HCT116 (cell line): Measurements from ENCODE around the gene CD2.

Source experiments
- CTCF ChIP-seq, 3 experiments: fragments of 200-600 bp in 1 of 3; sonication (generic) in 1 of 3; IDR thresholded peaks in 2 of 3; conservative IDR thresholded peaks in 1 of 3; 2 replicates each; pipeline ENCODE4 v1.5.1; 2012 to 2017; ENCODE audit warnings: low read depth in 2 of 3, low read length in 2 of 3, antibody characterized with exemption in 1 of 3, borderline replicate concordance in 1 of 3, control low read depth in 1 of 3, mild to moderate bottlenecking in 1 of 3, mixed read lengths in 1 of 3, mixed run types in 1 of 3, moderate library complexity in 1 of 3; ENCODE audit not compliant: insufficient read depth in 1 of 3
- EGR1 ChIP-seq: IDR thresholded peaks from 2 replicates; pipeline ENCODE4 v1.6.1; 2012; ENCODE audit warnings: low read depth
- EZH2 ChIP-seq: fragments of 200-600 bp; sonication (generic); IDR thresholded peaks from 2 replicates; pipeline ENCODE4 v1.6.1; 2017; ENCODE audit warnings: antibody characterized with exemption, mixed run types
- EZH2phosphoT487 ChIP-seq: fragments of 200-600 bp; IDR thresholded peaks from 2 replicates; pipeline ENCODE4 v1.6.1; 2018; ENCODE audit warnings: antibody characterized with exemption, borderline replicate concordance
- JUND ChIP-seq: IDR thresholded peaks from 2 replicates; pipeline ENCODE4 v1.6.1; 2012
- POLR2A ChIP-seq: IDR thresholded peaks from 2 replicates; pipeline ENCODE4 v1.7.0; 2011; ENCODE audit warnings: borderline replicate concordance; ENCODE audit not compliant: insufficient read depth, insufficient read length; ENCODE audit errors: extremely low read depth
- POLR2AphosphoS5 ChIP-seq: IDR thresholded peaks from 2 replicates; pipeline ENCODE4 v1.6.1; 2011; ENCODE audit warnings: mild to moderate bottlenecking, low read depth, low read length, moderate library complexity
- RAD21 ChIP-seq: IDR thresholded peaks from 2 replicates; pipeline ENCODE4 v1.6.1; 2012; ENCODE audit warnings: low read depth, mild to moderate bottlenecking
- SP1 ChIP-seq: IDR thresholded peaks from 2 replicates; pipeline ENCODE4 v1.6.1; 2012; ENCODE audit warnings: low read depth
- SRF ChIP-seq: IDR thresholded peaks from 2 replicates; pipeline ENCODE4 v1.6.1; 2012; ENCODE audit warnings: low read depth
- ZNF274 ChIP-seq: fragments of 200-500 bp; sonication (Bioruptor generic); IDR thresholded peaks from 2 replicates; pipeline ENCODE4 v1.6.1; 2014; ENCODE audit warnings: mild to moderate bottlenecking, low read depth, low read length, inconsistent platforms
- TF ChIP-seq, protein P1 (sequence below): IDR thresholded peaks from 2 replicates; pipeline ENCODE4 v1.6.1; 2012
- TF ChIP-seq, protein P2 (sequence below): IDR thresholded peaks from 2 replicates; pipeline ENCODE4 v1.6.1; 2011; ENCODE audit warnings: mild to moderate bottlenecking, low read length, moderate library complexity; ENCODE audit not compliant: insufficient replicate concordance; ENCODE audit errors: extremely low read depth
- TF ChIP-seq, protein P3 (sequence below): IDR thresholded peaks from 2 replicates; pipeline ENCODE4 v1.6.1; 2012; ENCODE audit warnings: low read depth

DNA sequence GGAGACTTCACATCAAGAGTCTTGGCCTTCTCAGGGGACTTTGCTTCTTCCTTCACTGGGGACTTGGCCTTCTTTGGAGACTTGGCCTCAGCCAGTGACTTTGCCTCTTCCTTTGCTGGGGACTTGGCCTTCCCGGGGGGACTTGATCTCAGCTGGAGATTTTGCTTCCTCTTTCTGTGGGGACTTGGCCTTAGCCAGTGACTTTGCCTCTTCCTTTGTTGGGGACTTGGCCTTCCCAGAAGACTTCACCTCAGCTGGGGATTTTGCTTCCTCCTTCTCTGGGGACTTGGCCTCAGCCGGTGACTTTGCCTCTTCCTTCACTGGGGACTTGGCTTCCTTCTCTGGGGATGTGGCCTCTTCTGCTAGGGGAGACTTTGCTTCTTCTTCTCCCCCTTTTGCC lies 13.5 kb upstream of the CD2 start:
- TF ChIP-seq POLR2A (no peak), JUND (no peak), SP1 (no peak), CTCF (IDR thresholded peaks at IDR 0.05 in 2 of 3, conservative IDR thresholded peaks at IDR 0.05 in 1 of 3; ENCODE audit: borderline replicate concordance in 1 of 3, insufficient read depth in 1 of 3, low read depth in 2 of 3, low read length in 2 of 3) (no peak), RAD21 (no peak), EZH2phosphoT487 (no peak), EGR1 (no peak), ZNF274 (no peak), EZH2 (no peak), SRF (no peak), POLR2AphosphoS5 (no peak)
- TF ChIP-seq, protein P1, sequence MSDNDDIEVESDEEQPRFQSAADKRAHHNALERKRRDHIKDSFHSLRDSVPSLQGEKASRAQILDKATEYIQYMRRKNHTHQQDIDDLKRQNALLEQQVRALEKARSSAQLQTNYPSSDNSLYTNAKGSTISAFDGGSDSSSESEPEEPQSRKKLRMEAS = no peak
- TF ChIP-seq, protein P2, sequence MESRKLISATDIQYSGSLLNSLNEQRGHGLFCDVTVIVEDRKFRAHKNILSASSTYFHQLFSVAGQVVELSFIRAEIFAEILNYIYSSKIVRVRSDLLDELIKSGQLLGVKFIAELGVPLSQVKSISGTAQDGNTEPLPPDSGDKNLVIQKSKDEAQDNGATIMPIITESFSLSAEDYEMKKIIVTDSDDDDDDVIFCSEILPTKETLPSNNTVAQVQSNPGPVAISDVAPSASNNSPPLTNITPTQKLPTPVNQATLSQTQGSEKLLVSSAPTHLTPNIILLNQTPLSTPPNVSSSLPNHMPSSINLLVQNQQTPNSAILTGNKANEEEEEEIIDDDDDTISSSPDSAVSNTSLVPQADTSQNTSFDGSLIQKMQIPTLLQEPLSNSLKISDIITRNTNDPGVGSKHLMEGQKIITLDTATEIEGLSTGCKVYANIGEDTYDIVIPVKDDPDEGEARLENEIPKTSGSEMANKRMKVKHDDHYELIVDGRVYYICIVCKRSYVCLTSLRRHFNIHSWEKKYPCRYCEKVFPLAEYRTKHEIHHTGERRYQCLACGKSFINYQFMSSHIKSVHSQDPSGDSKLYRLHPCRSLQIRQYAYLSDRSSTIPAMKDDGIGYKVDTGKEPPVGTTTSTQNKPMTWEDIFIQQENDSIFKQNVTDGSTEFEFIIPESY = no peak
- TF ChIP-seq, protein P3, sequence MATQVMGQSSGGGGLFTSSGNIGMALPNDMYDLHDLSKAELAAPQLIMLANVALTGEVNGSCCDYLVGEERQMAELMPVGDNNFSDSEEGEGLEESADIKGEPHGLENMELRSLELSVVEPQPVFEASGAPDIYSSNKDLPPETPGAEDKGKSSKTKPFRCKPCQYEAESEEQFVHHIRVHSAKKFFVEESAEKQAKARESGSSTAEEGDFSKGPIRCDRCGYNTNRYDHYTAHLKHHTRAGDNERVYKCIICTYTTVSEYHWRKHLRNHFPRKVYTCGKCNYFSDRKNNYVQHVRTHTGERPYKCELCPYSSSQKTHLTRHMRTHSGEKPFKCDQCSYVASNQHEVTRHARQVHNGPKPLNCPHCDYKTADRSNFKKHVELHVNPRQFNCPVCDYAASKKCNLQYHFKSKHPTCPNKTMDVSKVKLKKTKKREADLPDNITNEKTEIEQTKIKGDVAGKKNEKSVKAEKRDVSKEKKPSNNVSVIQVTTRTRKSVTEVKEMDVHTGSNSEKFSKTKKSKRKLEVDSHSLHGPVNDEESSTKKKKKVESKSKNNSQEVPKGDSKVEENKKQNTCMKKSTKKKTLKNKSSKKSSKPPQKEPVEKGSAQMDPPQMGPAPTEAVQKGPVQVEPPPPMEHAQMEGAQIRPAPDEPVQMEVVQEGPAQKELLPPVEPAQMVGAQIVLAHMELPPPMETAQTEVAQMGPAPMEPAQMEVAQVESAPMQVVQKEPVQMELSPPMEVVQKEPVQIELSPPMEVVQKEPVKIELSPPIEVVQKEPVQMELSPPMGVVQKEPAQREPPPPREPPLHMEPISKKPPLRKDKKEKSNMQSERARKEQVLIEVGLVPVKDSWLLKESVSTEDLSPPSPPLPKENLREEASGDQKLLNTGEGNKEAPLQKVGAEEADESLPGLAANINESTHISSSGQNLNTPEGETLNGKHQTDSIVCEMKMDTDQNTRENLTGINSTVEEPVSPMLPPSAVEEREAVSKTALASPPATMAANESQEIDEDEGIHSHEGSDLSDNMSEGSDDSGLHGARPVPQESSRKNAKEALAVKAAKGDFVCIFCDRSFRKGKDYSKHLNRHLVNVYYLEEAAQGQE = no peak
